ENCODE data around the gene RAET1G.

Gene RAET1G

DNA sequence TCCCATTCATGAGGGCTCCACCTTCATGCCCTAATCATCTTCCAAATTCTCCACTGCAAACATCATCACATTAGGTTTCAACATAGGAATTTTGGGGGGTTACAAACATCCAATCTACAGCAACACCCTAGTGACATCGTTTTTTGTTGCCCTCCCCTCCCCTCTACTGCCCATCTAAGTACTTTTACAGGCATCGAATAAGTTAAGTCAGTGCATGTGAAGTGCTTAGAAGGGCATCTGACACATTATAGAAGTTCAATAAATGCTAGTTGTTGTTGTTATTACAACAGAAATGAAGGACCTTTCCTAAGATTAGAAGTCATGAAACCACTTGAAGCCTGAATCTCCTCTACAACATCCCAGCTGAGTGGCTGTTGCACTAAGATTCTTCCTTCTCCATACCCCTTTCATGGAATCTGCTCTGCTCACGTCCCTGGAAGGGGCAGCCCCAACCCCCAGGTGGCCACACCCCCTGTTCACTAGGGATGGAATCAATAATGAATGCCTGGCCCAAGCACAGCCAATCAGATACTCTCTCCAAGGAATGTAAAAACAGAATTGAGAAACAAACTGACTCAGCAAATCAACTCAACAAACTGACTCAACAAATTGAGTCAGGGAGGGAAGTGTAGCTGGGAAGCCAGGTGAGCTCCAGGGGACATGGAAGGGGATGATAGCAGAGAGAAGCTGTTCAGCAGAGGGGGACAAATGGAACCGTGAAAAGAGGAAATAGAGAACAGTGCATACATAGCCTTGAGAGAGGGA is 54.9 kb downstream of the RAET1G start:
- no peak for DNase-seq (ENCODE audit: low read depth)
